Thyroid gland (tissue), 4 donors: Measurements from ENCODE around the gene EBF3. TPM values are rescaled to one million over a fixed set of nuclear protein-coding genes. Genes with fewer than 3 reads are reported as not detected.

ENCODE experiments used
- DNase-seq, 2 donors: peaks; one replicate each; pipeline ENCODE4 v3.0.0-alpha.2; 2019
- H3K27ac ChIP-seq, 3 donors: fragments of 200-600 bp; sonication (generic); 1 replicate in 2 of 3; 2 replicates in 1 of 3; pipeline ENCODE4 v1.5.1; 2016 to 2019; ENCODE audit warnings: mild to moderate bottlenecking in 1 of 3, moderate library complexity in 1 of 3
- H3K27me3 ChIP-seq: fragments of 200-600 bp; sonication (generic); one replicate; pipeline ENCODE4 v1.5.1; 2019
- H3K36me3 ChIP-seq, 2 donors: fragments of 200-600 bp; sonication (generic); one replicate each; pipeline ENCODE4 v1.5.1; 2016 to 2019
- H3K4me1 ChIP-seq, 2 donors: fragments of 200-600 bp; sonication (generic); one replicate each; pipeline ENCODE4 v1.5.1; 2017 to 2019
- H3K4me3 ChIP-seq, 3 donors: fragments of 200-600 bp; sonication (generic); replicated peaks in 1 of 3; 1 replicate in 2 of 3; 2 replicates in 1 of 3; pipeline ENCODE4 v1.5.1; 2016; ENCODE audit warnings: mild to moderate bottlenecking in 1 of 3
- H3K9me3 ChIP-seq: fragments of 200-600 bp; sonication (generic); one replicate; pipeline ENCODE4 v1.5.1; 2017
- CTCF ChIP-seq, 6 experiments: fragments of 200-600 bp in 3 of 6; fragments of 450-650 bp in 3 of 6; sonication (generic) in 3 of 6; IDR thresholded peaks; one replicate each; pipeline ENCODE4 v1.5.1; 2016 to 2019; ENCODE audit warnings: antibody characterized with exemption in 6 of 6, mild to moderate bottlenecking in 2 of 6, inconsistent platforms in 1 of 6, moderate library complexity in 1 of 6
- POLR2A ChIP-seq, 2 donors: fragments of 450-650 bp; IDR thresholded peaks; one replicate each; pipeline ENCODE4 v1.6.1; 2017; ENCODE audit warnings: antibody characterized with exemption in 2 of 2, mild to moderate bottlenecking in 2 of 2, moderate library complexity in 1 of 2
- WGBS, 2 donors: methylation state at CpG; one replicate each; pipeline ENCODE4 v1.1.5; 2017; 5-methylcytosine and 5-hydroxymethylcytosine counted together
- intact Hi-C: fragments of 100-400 bp; cut with DNase I; formaldehyde crosslinking; loops from one replicate; pipeline ENCODE4 v1.15.1; 2023
- total RNA-seq, 4 donors: library from RNA; depleted of rRNA; stranded (reverse); fragments of >200 nt; gene quantifications; one replicate each; pipeline ENCODE4 v1.2.3, GENCODE V29; 2016

EBF3 gene
- total RNA-seq, 4 donors from 2014 or later: 6.8 to 12.5 (median 8.8) TPM

- no peaks in the 10 kb centered on the region for H3K4me1 ChIP-seq
- H3K9me3 ChIP-seq: no peaks in the 10 kb centered on the region
- no peak overlapping the region for H3K4me3 ChIP-seq
- intact Hi-C loops: loop anchor here (10.0 kb wide), 1 partner anchor 634 kb away; no protein-coding TSS in a partner anchor
- H3K27ac ChIP-seq: no peak overlapping the region
- no peak for DNase-seq
- 22 to 44% methylated on average over 1 of the region's 1 CpG for whole genome bisulfite sequencing, 2 donors
- H3K27me3 ChIP-seq: no peaks in the 10 kb centered on the region
- TF ChIP-seq CTCF (IDR thresholded peaks at IDR 0.05) (no peak), POLR2A (IDR thresholded peaks at IDR 0.05) (no peak)
- H3K36me3 ChIP-seq: no peaks in the 10 kb centered on the region
Observed at GRCh38 chr10:129978322-129978721, 14.2 kb upstream of the EBF3 start.

GRCh38 chr10:129977794-129978193 is 13.7 kb upstream of the EBF3 start:
- intact Hi-C loops: loop anchor here (10.0 kb wide), 1 partner anchor 633 kb away; no protein-coding TSS in a partner anchor
- H3K9me3 ChIP-seq: no peaks in the 10 kb centered on the region
- no peak for DNase-seq
- no peak overlapping the region for H3K27ac ChIP-seq
- no peak for TF ChIP-seq POLR2A (IDR thresholded peaks at IDR 0.05)
- no peak for TF ChIP-seq CTCF (IDR thresholded peaks at IDR 0.05)
- no peaks in the 10 kb centered on the region for H3K36me3 ChIP-seq
- no peak overlapping the region for H3K4me3 ChIP-seq
- WGBS, 2 donors: 86 to 93% methylated on average over 10 of the region's 10 CpGs
- no peaks in the 10 kb centered on the region for H3K27me3 ChIP-seq
- no peaks in the 10 kb centered on the region for H3K4me1 ChIP-seq

GRCh38 chr10:129973674-129974059 is 9.6 kb upstream of the EBF3 start:
- 64 to 72% methylated on average over 8 of the region's 8 CpGs for WGBS, 2 donors
- Histone ChIP-seq H3K27me3 (peaks cover 30% of the 10 kb centered on the region), H3K27ac (no peak overlapping the region), H3K9me3 (no peaks in the 10 kb centered on the region), H3K4me1 (peaks cover 5 to 6% of the 10 kb centered on the region in 2 donors), H3K36me3 (no peaks in the 10 kb centered on the region), H3K4me3 (no peak overlapping the region)
- intact Hi-C loops: loop anchor here (10.0 kb wide), 1 partner anchor 629 kb away; no protein-coding TSS in a partner anchor
- no peak for DNase-seq
- no peak for TF ChIP-seq POLR2A (IDR thresholded peaks at IDR 0.05)
- no peak for TF ChIP-seq CTCF (IDR thresholded peaks at IDR 0.05)

GRCh38 chr10:129972966-129973673 is 9.0 kb upstream of the EBF3 start:
- Histone ChIP-seq H3K4me1 (peaks cover 5 to 6% of the 10 kb centered on the region in 2 donors), H3K27me3 (peaks cover 35% of the 10 kb centered on the region), H3K27ac (no peak overlapping the region), H3K9me3 (no peaks in the 10 kb centered on the region), H3K4me3 (no peak overlapping the region), H3K36me3 (no peaks in the 10 kb centered on the region)
- no peak for TF ChIP-seq POLR2A (IDR thresholded peaks at IDR 0.05)
- no peak for TF ChIP-seq CTCF (IDR thresholded peaks at IDR 0.05)
- intact Hi-C loops: loop anchor here (10.0 kb wide), 1 partner anchor 628 kb away; no protein-coding TSS in a partner anchor
- WGBS, 2 donors: 47% methylated on average over 14 to 16 of the region's 59 CpGs
- no peak for DNase-seq
